ENCODE data around the gene UBTD2. TPM values are rescaled to one million over a fixed set of nuclear protein-coding genes. Genes with fewer than 3 reads are reported as not detected.

The UBTD2 gene
- total and polyA plus RNA-seq, 9 donors, result 48.8 to 79.8 (median 61.2) TPM

DNA sequence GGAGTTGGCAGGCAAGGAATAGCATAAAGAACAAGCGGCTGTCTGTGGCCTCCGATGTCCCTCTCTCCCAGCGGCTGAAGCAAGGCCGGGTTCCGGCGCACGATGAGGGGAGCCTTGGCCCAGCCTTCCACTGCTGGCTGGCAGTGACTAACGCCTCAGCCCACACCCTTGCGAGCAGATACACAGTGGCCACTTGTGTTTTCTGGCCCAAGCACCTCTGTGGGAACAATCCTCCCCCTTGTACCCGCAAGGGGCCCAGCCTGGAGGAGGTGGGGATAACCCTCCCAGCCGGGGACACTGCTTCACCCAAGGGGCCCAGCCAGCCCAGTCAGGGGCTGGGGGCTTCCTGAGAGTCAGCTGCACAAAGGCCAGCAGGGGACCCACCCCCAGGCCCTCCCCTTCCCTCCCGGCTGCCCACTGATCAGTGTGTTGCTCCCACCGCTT is 118.8 kb downstream of the UBTD2 start:
- H3K4me1 ChIP-seq (ENCODE audit: control insufficient read depth, insufficient read depth, low read length), result peaks cover 63% of the 10 kb centered on the region
- H3K4me3 ChIP-seq (ENCODE audit: low read length), result no peak overlapping the region
- WGBS (ENCODE audit: insufficient coverage), result 31% methylated on average over 13 of the region's 13 CpGs
- DNase-seq, result peak; percentile 65
- peak overlapping the region; percentile 86 for H3K27ac ChIP-seq (ENCODE audit: low read length)
- H3K36me3 ChIP-seq (ENCODE audit: control insufficient read depth, insufficient read depth, low read length), result no peaks in the 10 kb centered on the region
- H3K9me3 ChIP-seq (replicated peaks; ENCODE audit: control insufficient read depth, low read depth, low read length), result no peaks in the 10 kb centered on the region
- H3K27me3 ChIP-seq (ENCODE audit: control insufficient read depth, insufficient read depth, low read length), result no peaks in the 10 kb centered on the region

GRCh38 chr5:172163346-172163745 is 120.2 kb downstream of the UBTD2 start:
- no peaks in the 10 kb centered on the region for H3K27me3 ChIP-seq (ENCODE audit: control insufficient read depth, insufficient read depth, low read length)
- H3K36me3 ChIP-seq (ENCODE audit: control insufficient read depth, insufficient read depth, low read length), result no peaks in the 10 kb centered on the region
- DNase-seq, result peak; percentile 85
- peaks cover 54% of the 10 kb centered on the region for H3K4me1 ChIP-seq (ENCODE audit: control insufficient read depth, insufficient read depth, low read length)
- 0% methylated on average over 3 of the region's 4 CpGs for WGBS (ENCODE audit: insufficient coverage)
- no peak overlapping the region for H3K4me3 ChIP-seq (ENCODE audit: low read length)
- peak overlapping the region; percentile 86 for H3K27ac ChIP-seq (ENCODE audit: low read length)
- no peaks in the 10 kb centered on the region for H3K9me3 ChIP-seq (replicated peaks; ENCODE audit: control insufficient read depth, low read depth, low read length)

- Histone ChIP-seq H3K27me3 (ENCODE audit: control insufficient read depth, insufficient read depth, low read length) (no peaks in the 10 kb centered on the region), H3K4me3 (ENCODE audit: low read length) (no peak overlapping the region), H3K4me1 (ENCODE audit: control insufficient read depth, insufficient read depth, low read length) (peaks cover 50% of the 10 kb centered on the region), H3K9me3 (replicated peaks; ENCODE audit: control insufficient read depth, low read depth, low read length) (no peaks in the 10 kb centered on the region), H3K36me3 (ENCODE audit: control insufficient read depth, insufficient read depth, low read length) (no peaks in the 10 kb centered on the region), H3K27ac (ENCODE audit: low read length) (peak overlapping the region; percentile 86)
- DNase-seq, result peak; percentile 85
- 30% methylated on average over 3 of the region's 5 CpGs for WGBS (ENCODE audit: insufficient coverage)
These were observed 120.6 kb downstream of the UBTD2 start for GRCh38 chr5:172162987-172163343.

DNA sequence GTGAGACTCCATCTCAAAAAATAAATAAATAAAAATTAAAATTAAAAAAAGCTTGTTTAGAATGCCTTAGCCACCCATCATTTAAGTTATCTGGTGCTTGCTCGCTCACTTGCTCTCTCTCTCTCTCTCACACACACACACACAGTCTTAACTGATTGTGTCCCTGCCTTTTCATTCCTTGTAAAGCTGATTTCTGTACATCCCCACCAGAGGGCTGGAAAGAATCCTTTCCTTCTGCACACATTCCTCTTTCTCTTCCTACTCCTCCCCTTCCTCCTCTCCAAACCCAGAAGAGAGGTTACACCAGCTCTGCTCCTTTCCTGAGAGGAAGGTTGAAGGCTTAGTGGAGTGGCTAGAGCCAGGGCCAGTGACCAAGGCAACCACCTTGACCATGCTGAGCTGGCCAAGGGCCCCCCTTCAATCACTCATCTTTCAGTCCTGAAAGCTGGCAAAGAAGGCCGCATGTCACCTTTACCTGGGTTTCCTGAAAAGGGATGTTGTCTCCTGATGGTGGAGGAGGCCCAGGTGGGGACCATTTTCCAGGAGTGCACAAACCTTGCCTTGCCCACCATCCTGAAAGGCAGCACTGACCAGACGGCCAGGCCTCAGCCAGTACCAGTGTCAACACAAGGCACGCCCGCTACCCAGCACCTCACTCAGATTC is 121.1 kb downstream of the UBTD2 start:
- peak overlapping the region; percentile 86 for H3K27ac ChIP-seq (ENCODE audit: low read length)
- WGBS (ENCODE audit: insufficient coverage), result 50% methylated on average over 2 of the region's 5 CpGs
- H3K27me3 ChIP-seq (ENCODE audit: control insufficient read depth, insufficient read depth, low read length), result no peaks in the 10 kb centered on the region
- no peaks in the 10 kb centered on the region for H3K9me3 ChIP-seq (replicated peaks; ENCODE audit: control insufficient read depth, low read depth, low read length)
- peak; percentile 77 for DNase-seq
- no peaks in the 10 kb centered on the region for H3K36me3 ChIP-seq (ENCODE audit: control insufficient read depth, insufficient read depth, low read length)
- no peak overlapping the region for H3K4me3 ChIP-seq (ENCODE audit: low read length)
- peaks cover 45% of the 10 kb centered on the region for H3K4me1 ChIP-seq (ENCODE audit: control insufficient read depth, insufficient read depth, low read length)

- Histone ChIP-seq H3K9me3 (replicated peaks; ENCODE audit: control insufficient read depth, low read depth, low read length) (no peaks in the 10 kb centered on the region), H3K27me3 (ENCODE audit: control insufficient read depth, insufficient read depth, low read length) (no peaks in the 10 kb centered on the region), H3K27ac (ENCODE audit: low read length) (no peak overlapping the region), H3K36me3 (ENCODE audit: control insufficient read depth, insufficient read depth, low read length) (peaks cover 10% of the 10 kb centered on the region), H3K4me1 (ENCODE audit: control insufficient read depth, insufficient read depth, low read length) (peaks cover 35% of the 10 kb centered on the region), H3K4me3 (ENCODE audit: low read length) (no peak overlapping the region)
- WGBS (ENCODE audit: insufficient coverage), result 87% methylated on average over 4 of the region's 9 CpGs
- DNase-seq, result no peak
These were observed 123.1 kb downstream of the UBTD2 start for GRCh38 chr5:172160506-172160905.

Other genes starting within 250 kb of the UBTD2 start
- gene STK10, start 95.5 kb downstream of the UBTD2 start, total RNA-seq, result 12.5 TPM
- gene STK10, start 95.5 kb downstream of the UBTD2 start, polyA plus RNA-seq (ENCODE audit: insufficient read depth in 1 of 8, insufficient read length in 8 of 8, low replicate concordance in 1 of 8), result 10 to 100 TPM; 18.2 to 21.9 (median 19.0) TPM
- 0.09 TPM for gene EFCAB9, start 89.6 kb downstream of the UBTD2 start, total RNA-seq
- under 1 TPM in 1 of 8 donors, not detected in 7; 0.15 TPM for gene EFCAB9, start 89.6 kb downstream of the UBTD2 start, polyA plus RNA-seq (ENCODE audit: insufficient read depth in 1 of 8, insufficient read length in 8 of 8, low replicate concordance in 1 of 8)
- 19.2 TPM for gene SH3PXD2B, start 170.8 kb upstream of the UBTD2 start, total RNA-seq
- gene SH3PXD2B, start 170.8 kb upstream of the UBTD2 start, polyA plus RNA-seq (ENCODE audit: insufficient read depth in 1 of 8, insufficient read length in 8 of 8, low replicate concordance in 1 of 8), result 10 to 100 TPM; 23.9 to 60.9 (median 38.7) TPM